Mesenteric fat pad (tissue), 1 donor: ENCODE data around the gene PCDHB2. TPM values are rescaled to one million over a fixed set of nuclear protein-coding genes. Genes with fewer than 3 reads are reported as not detected.
"Not testable (repeated sequence)": the region's sequence is repeated elsewhere in the genome, so short reads cannot be mapped to it uniquely, and the experiment has no call there.

ENCODE experiments used
- DNase-seq: peaks from one replicate; pipeline ENCODE4 v3.0.0-alpha.2; 2020; ENCODE audit warnings: low spot score
- long read RNA-seq: library from polyadenylated mRNA; unstranded; transcript quantifications from one replicate; pipeline ENCODE4 v2.0.0, GENCODE V29; 2020
- total RNA-seq: library from RNA; stranded (reverse); fragmentation: NEBNext Ultra II Directional; extraction: Animal tissue kit (Norgen Biotek cat#: 25700); gene quantifications from one replicate; pipeline ENCODE4 v1.2.1, GENCODE V29; 2021
- donor health status: DM: yes; HTN: yes; CAD: no.

Gene PCDHB2
- total RNA-seq = 3.4 TPM
- long read RNA-seq, full-length matches to known transcripts = 13 of 14 reads
- long read RNA-seq, partial matches to known transcripts = 0 of 14 reads
- long read RNA-seq, other reads (novel, unspliced or antisense) = 1 of 14 reads

DNA sequence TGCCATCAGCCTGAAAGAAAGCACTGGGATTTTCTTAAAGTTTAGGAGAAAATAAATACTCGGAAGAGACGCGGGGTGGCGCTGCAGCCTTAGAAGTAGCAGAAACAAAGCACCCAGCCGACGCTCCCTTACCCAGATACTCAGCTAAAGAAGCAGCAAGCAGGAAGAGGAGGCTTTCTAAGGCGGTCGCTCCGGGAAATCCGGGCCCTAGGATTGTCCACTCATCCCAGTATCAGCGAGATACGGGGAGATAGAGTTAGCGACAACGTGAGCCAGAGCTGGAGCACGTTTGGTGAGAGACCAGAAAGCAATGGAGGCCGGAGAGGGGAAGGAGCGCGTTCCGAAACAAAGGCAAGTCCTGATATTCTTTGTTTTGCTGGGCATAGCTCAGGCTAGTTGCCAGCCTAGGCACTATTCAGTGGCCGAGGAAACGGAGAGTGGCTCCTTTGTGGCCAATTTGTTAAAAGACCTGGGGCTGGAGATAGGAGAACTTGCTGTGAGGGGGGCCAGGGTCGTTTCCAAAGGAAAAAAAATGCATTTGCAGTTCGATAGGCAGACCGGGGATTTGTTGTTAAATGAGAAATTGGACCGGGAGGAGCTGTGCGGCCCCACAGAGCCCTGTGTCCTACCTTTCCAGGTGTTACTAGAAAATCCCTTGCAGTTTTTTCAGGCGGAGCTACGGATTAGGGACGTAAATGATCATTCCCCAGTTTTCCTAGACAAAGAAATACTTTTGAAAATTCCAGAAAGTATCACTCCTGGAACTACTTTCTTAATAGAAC lies at the start of gene PCDHB2:
TSS of gene PCDHB2 (plus strand) at position 135 of the 782 bp plus-strand sequence. CDS start at position 311, 176 bp downstream.
- no peak for DNase-seq

DNA sequence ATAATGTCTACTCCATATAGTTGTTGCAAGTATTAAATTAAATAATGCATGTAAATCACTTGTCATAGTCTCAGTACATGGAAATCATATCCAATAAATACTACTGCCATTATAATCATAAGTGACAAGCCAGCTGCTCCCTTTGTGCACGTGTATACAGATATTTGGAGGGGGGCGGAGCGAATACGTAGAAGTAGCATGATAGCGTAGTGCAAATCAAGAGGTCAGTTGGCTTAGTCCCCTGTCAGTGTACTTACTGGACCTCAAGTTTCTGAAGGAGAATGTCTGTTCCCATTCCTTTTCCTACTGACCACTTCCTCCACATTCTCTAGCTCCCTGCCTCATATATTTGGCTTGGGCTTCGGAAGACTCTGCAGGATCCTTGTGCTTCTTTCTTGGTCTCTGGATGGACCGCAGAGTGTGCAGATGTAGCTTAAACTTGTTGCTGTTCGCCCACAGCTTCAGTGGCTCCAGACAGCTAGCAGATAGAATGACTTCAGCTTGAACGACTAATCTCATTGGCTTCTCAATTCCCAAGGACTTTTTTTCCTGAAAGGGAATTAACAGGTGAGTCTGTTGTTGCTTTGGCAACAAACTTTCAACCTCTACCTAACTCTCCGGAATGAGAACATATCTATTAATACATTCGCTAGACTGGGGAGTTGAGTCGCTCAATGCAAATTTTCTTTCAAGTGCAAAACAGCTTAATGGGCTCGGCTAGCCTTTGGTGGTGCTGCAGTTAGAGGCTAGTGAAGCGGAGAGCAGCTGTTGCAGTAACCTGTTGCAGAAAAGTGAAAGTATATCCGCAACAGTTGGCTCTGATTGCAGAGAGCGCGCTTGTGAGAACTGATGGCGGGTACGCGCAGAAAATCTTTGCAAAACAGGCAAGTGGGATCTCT lies 43.5 kb upstream of the PCDHB2 start, which contains the start of gene PCDHB1:
TSS of gene PCDHB1 (plus strand) at position 753 of the 899 bp plus-strand sequence. CDS start at position 850, 97 bp downstream.
- DNase-seq = no peak

DNA sequence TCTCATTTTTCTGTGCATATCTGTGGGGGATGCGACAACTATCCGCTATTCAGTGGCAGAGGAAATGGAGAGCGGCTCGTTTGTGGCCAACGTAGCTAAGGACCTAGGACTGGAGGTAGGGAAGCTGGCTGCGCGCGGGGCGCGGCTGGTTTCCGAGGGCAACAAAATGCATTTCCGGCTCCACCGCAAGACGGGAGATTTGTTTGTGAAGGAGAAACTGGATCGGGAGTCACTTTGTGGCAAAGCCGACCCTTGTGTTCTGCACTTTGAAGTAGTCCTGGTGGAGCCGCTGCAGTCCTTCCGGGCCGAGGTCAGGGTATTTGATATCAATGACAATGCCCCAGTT lies 42.9 kb upstream of the PCDHB2 start:
- DNase-seq = no peak

DNA sequence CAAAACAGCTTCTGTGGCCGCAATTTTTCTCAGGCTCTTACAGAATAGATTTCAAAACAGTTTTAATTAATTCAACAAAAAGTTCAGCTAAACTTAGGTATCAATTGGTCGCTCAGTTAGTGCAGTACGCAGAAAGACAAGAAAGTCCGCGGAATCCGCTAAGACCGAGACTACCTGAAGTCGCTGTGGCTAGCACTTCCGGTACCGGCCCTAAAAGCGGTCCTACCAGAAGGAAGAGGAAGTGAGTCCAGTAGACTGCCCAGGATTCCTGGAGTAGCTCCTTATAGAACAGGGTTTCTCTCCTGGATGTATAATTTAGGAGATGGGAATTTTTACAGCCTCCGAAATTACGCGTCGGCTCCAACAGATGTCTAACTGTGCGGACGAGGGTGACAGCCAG lies 16.6 kb upstream of the PCDHB2 start:
- no peak for DNase-seq

DNA sequence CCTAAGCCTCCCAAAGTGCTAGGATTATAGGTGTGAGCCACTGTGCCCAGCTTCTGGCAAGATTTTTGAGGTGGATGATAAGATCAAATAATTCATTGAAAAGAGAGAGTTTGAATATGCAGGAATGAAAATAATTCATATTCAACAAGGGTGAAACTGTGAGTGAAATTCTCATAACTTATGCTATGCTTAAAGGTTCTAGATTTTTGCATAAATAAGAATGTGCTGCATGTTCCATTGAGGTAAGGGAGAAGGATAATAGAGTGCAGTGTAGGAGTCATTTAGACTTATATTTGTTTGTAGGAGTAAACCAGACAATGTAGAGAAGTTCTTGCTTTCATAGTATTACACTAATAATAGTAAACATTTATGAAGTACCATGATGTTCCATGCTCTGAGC lies 12.2 kb upstream of the PCDHB2 start:
- no peak for DNase-seq

DNA sequence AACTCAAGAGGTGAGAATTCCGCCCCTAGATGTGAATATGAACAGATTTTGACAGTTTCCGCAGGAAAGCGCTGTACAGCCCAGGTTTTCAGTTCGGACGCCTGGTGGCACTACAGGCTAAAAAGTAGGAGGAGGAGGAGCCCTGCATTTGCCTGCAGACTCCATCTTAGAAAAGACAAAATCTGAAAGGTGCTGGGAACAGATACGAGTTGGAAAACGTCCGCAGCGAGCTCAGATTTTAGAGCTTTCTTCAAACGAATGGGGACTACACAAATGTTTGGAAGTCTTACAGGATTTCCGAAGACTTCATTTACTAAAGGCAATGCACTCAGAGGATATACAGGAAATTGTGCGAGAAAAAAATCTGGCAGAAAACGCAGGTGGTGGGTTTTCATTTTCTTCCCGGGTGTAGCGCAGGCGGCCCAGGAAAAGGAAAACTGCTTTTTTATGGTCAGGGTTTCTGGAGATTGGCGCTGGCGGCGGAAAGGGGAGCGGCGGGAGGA lies 9.9 kb upstream of the PCDHB2 start:
- DNase-seq = no peak

DNA sequence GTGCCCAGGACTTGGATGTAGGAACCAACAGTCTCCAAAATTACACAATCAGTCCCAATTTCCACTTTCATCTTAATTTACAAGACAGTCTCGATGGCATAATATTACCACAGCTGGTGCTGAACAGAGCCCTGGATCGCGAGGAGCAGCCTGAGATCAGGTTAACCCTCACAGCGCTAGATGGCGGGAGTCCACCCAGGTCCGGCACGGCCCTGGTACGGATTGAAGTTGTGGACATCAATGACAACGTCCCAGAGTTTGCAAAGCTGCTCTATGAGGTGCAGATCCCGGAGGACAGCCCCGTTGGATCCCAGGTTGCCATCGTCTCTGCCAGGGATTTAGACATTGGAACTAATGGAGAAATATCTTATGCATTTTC lies 837 bp downstream of the PCDHB2 start:
- DNase-seq = no peak

DNA sequence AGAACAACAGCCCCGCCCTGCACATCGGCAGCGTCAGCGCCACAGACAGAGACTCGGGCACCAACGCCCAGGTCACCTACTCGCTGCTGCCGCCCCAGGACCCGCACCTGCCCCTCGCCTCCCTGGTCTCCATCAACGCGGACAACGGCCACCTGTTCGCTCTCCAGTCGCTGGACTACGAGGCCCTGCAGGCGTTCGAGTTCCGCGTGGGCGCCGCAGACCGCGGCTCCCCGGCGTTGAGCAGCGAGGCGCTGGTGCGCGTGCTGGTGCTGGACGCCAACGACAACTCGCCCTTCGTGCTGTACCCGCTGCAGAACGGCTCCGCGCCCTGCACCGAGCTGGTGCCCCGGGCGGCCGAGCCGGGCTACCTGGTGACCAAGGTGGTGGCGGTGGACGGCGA lies 1.8 kb downstream of the PCDHB2 start:
- DNase-seq = not testable (repeated sequence)

DNA sequence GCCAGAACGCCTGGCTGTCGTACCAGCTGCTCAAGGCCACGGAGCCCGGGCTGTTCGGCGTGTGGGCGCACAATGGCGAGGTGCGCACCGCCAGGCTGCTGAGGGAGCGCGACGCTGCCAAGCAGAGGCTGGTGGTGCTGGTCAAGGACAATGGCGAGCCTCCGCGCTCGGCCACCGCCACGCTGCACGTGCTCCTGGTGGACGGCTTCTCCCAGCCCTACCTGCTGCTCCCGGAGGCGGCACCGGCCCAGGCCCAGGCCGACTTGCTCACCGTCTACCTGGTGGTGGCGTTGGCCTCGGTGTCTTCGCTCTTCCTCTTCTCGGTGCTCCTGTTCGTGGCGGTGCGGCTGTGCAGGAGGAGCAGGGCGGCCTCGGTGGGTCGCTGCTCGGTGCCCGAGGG lies 2.2 kb downstream of the PCDHB2 start:
- not testable (repeated sequence) for DNase-seq

DNA sequence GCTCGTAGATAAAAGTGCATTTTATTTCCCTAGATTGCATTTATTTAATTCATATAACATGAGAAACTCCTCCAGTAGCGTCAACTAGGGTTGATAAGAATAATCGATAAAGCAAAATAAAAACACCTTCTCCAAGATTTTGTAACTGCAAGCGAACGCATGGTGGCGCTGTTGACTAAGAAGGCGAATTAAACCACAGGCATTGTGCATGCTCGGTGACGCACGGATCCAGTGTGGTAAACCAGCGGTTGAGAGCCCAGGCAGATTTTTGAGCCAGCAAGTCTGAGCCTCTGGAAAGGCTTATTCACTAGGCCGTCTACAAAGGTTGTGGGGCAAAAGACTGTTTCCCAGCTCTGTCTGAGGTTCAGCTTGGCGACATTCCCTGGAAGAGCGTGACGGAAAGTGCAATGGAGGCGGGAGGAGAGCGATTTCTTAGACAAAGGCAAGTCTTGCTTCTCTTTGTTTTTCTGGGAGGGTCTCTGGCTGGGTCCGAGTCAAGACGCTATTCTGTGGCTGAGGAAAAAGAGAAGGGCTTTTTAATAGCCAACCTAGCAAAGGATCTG lies 5.9 kb downstream of the PCDHB2 start, which contains the start of gene PCDHB3:
TSS of gene PCDHB3 (plus strand) at position 231 of the 563 bp plus-strand sequence. CDS start at position 408, 177 bp downstream.
- no peak for DNase-seq

DNA sequence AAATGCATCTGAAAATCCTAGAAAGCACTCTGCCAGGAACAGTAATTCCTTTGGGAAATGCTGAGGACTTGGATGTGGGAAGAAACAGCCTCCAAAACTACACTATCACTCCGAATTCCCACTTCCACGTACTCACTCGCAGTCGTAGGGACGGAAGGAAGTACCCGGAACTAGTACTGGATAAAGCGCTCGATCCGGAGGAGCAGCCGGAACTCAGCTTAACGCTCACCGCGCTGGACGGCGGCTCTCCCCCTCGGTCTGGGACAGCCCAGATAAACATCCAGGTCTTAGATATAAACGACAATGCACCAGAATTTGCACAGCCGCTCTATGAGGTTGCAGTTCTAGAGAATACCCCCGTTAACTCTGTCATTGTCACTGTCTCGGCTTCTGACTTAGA lies 6.6 kb downstream of the PCDHB2 start:
- DNase-seq = no peak

DNA sequence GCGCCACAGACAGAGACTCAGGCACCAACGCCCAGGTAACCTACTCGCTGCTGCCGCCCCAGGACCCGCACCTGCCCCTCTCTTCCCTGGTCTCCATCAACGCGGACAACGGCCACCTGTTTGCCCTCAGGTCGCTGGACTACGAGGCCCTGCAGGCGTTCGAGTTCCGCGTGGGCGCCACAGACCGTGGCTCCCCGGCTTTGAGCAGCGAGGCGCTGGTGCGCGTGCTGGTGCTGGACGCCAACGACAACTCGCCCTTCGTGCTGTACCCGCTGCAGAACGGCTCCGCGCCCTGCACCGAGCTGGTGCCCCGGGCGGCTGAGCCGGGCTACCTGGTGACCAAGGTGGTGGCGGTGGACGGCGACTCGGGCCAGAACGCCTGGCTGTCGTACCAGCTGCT lies 7.7 kb downstream of the PCDHB2 start:
- DNase-seq = not testable (repeated sequence)

DNA sequence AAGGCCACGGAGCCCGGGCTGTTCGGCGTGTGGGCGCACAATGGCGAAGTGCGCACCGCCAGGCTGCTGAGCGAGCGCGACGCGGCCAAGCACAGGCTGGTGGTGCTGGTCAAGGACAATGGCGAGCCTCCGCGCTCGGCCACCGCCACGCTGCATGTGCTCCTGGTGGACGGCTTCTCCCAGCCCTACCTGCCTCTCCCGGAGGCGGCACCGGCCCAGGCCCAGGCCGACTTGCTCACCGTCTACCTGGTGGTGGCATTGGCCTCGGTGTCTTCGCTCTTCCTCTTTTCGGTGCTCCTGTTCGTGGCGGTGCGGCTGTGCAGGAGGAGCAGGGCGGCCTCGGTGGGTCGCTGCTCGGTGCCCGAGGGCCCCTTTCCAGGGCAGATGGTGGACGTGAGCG lies 8.1 kb downstream of the PCDHB2 start:
- DNase-seq = not testable (repeated sequence)

DNA sequence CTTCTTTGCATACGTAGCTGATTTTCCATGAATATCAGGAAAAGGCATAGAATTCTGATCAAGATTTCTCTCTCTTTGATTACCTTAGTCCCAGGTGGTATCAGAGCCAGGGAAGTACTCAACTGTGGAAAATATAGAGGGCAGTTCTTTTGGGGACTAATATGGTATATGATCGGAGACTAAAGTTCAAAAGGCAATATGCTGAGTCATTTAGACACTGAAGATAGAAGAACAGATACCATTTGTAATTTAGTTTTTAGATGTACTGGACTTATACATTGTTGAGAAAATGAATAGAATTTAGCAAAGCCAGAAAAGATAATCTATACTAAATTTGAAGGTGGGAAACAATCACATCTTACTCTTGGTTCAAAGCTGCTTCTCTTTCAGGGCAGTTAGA lies 10.9 kb downstream of the PCDHB2 start:
- DNase-seq = no peak

DNA sequence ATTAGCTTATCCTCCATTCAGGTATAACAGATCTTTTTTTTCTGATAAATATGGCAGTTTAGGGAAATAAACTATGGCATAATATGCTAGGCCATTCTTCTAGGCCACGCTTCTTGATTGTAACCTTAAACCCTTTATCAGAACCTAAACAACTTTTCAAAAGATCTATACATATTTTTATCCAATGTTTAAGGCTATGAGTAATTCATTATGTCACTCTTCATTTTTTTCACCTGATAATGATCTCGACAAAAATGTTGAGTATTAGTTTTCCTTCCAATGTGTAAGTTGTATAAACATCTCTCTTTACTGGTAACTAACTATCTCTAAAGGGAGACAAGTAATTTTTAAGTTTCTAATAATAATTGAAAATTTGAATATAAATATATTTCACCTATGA lies 24.8 kb downstream of the PCDHB2 start:
- DNase-seq = no peak

DNA sequence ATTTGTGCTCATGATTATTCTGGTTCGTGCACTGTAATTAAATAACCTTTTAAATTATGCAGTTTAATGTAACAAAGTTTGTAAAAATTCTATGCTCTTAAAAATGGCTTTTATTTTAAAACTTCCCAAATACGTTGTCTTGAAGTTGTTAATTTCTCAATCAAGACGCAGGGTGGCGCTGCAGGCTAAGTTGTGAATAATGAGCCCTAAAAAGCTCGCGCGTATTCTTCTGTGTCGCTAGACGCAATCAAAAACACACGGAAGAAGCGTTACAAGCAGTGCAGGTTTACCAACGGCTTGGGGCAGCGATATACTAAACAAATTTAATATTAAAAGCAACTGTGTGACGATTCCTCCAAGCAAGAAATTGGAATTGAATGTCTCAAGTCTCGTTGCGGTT lies 27.1 kb downstream of the PCDHB2 start, which contains the start of gene PCDHB4:
TSS of gene PCDHB4 (plus strand) at position 256 of the 400 bp plus-strand sequence. CDS start 181 bp downstream, outside the sequence.
- peak; percentile 53 for DNase-seq

DNA sequence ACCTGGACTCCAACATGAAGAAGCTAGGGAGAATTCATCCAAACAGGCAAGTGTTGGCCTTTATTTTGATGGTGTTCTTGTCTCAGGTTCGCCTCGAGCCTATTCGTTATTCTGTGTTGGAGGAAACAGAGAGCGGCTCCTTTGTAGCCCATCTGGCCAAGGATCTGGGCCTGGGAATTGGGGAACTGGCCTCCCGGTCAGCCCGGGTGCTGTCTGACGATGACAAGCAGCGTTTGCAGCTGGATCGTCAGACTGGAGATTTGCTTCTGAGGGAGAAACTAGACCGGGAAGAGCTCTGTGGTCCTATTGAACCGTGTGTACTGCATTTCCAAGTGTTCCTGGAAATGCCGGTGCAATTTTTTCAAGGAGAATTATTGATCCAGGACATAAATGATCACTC lies 27.6 kb downstream of the PCDHB2 start:
- peak; percentile 39 for DNase-seq

DNA sequence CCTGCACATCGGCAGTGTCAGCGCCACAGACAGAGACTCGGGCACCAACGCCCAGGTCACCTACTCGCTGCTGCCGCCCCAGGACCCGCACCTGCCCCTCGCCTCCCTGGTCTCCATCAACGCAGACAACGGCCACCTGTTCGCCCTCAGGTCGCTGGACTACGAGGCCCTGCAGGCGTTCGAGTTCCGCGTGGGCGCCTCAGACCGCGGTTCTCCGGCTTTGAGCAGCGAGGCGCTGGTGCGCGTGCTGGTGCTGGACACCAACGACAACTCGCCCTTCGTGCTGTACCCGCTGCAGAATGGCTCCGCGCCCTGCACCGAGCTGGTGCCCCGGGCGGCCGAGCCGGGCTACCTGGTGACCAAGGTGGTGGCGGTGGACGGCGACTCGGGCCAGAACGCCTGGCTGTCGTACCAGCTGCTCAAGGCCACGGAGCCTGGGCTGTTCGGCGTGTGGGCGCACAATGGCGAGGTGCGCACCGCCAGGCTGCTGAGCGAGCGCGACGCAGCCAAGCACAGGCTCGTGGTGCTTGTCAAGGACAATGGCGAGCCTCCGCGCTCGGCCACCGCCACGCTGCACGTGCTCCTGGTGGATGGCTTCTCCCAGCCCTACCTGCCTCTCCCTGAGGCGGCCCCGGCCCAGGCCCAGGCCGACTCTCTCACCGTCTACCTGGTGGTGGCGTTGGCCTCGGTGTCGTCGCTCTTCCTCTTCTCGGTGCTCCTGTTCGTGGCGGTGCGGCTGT lies 29.2 kb downstream of the PCDHB2 start:
- DNase-seq = peak; percentile 75

DNA sequence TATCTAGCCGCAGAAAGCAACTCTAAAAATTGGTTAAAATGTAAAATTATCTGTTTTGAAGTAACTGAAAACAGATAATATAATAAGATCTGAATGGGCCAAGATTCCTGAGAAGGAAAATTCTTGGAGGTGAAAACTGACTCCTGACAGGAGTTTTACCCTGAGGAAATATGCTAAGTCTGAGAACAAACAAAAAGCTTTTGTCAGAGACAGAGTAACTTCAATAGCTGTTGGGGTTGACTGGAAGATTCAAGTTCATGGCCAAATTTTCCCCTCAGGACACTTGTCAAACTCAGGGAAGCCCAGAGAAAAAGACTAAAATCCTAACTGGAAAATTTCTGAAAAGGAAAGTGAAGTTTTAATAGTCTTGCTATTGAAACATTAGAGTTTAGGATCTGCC lies 32.9 kb downstream of the PCDHB2 start:
- no peak for DNase-seq

DNA sequence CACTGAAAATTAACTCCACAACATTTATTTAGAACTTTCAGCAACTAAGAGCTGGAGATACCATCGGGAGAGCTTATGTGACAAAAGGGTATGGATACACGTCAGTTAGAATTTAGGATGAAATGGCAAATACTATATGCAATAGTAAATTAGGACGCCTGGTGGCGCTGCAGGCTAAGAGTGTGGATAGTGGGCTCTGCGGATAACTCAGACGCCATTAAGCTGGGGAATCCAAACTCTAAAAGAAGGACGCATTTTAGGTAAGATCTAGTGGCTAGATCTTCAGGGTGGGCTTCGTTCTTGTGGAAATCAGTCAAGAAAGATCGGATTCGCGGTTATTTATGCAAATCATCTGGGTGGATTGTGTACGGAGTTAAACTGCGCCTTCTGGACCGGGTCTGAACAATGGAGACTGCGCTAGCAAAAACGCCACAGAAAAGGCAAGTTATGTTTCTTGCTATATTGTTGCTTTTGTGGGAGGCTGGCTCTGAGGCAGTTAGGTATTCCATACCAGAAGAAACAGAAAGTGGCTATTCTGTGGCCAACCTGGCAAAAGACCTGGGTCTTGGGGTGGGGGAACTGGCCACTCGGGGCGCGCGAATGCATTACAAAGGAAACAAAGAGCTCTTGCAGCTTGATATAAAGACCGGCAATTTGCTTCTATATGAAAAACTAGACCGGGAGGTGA lies 40.8 kb downstream of the PCDHB2 start, which contains the start of gene PCDHB5:
TSS of gene PCDHB5 (plus strand) at position 177 of the 688 bp plus-strand sequence. CDS start at position 406, 229 bp downstream.
- no peak for DNase-seq
